GM21723 (cell line): Measurements from ENCODE around the gene ADIPOQ.
"Not testable (repeated sequence)": the region's sequence is repeated elsewhere in the genome, so short reads cannot be mapped to it uniquely, and the experiment has no call there.

Experiments used
- ATAC-seq: cut with Tn5 transposase; IDR thresholded peaks from one replicate; pipeline ENCODE4 v1.9.1; 2021; ENCODE audit warnings: mild to moderate bottlenecking, moderate library complexity; ENCODE audit not compliant: unreplicated experiment

Gene ADIPOQ

GRCh38 chr3:186901135-186901734, 58.7 kb downstream of the ADIPOQ start:
- ATAC-seq, result no peak

DNA sequence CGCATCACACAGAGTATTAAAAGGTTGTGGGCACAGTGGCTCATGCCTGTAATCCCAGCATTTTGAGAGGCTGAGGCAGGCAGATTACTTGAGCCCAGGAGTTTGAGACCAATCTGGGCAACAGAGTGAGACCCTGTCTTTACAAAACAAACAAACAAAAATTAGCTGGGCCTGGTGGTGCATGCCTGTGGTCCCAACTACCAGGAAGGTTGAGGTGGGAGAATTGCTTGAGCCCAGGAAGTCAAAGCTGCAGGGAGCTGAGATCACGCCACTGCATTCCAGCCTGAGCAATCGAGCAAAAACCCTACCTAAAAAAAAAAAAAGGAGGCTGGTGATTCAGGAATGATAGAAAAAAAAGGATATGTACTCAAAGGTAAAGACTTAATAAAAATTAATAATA, 59.6 kb downstream of the ADIPOQ start:
- ATAC-seq, result no peak

- ATAC-seq, result no peak
Observed at GRCh38 chr3:186902713-186903112, 60.2 kb downstream of the ADIPOQ start.

- ATAC-seq, result not testable (repeated sequence)
Observed at GRCh38 chr3:186903676-186904075, 61.2 kb downstream of the ADIPOQ start.

DNA sequence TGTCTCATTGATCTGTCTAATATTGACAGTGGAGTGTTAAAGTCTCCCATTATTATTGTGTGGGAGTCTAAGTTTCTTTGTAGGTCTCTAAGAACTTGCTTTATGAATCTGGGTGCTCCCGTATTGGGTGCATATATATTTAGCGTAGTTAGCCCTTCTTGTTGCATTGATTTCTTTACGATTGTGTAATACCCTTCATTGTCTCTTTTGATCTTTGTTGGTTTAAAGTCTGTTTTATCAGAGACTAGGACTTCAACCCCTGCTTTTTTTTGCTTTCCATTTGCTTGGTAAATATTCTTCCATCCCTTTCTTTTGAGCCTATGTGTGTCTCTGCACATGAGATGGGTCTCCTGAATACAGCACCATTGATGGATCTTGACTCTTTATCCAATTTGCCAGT, 64.6 kb downstream of the ADIPOQ start:
- not testable (repeated sequence) for ATAC-seq
